K562 (cell line): ENCODE results near the gene GDF9. TPM values are rescaled to one million over a fixed set of nuclear protein-coding genes. Genes with fewer than 3 reads are reported as not detected.
A peak's percentile ranks its signal among the peaks of the same experiment; 100 is the strongest.

Experiments used
- ATAC-seq: fragments of 200-7000 bp; cut with Tn5 transposase; 3 replicates; pipeline ENCODE4 v1.9.1; 2020; ENCODE audit warnings: moderate library complexity
- BruUV-seq: library from RNA; stranded (reverse); fragments of 400-500 nt; replicated peaks from 2 replicates; lab custom pipeline; 2021; lab: Mats Ljungman, UMichigan
- CTCF ChIA-PET: fragments of 300-600 bp; formaldehyde crosslinking; extraction: SDS; loops from one replicate; lab custom pipeline; 2021; ENCODE audit warnings: low intra/inter-chr PET ratio; lab: Yijun Ruan, JAX
- POLR2A ChIA-PET: fragments of 300-600, 350-650 bp; sonication (Branson Sonifier 250); formaldehyde crosslinking; extraction: SDS; loops from one replicate; lab custom pipeline; 2021; ENCODE audit warnings: antibody characterized with exemption, inconsistent platforms; lab: Yijun Ruan, JAX
- DNase-seq, 4 experiments: peaks; one replicate each; pipeline versions ENCODE4 v3.0.0 to v3.0.0-alpha.2; 2011 to 2018; ENCODE audit warnings: low spot score in 3 of 4, mixed read lengths in 3 of 4; ENCODE audit errors: extremely low read depth in 1 of 4
- FAIRE-seq: peaks from 2 replicates; lab custom pipeline; 2011; peaks lifted over from hg19 to GRCh38; lab: Jason Lieb, UNC
- H2AFZ ChIP-seq: 2 replicates; pipeline ENCODE4 v1.6.0; 2011; ENCODE audit warnings: low read depth, low read length, control low read depth, inconsistent platforms
- H3K27ac ChIP-seq: fragments of 200-600 bp; 3 replicates; pipeline ENCODE4 v1.8.0; 2011; ENCODE audit warnings: low read depth, mild to moderate bottlenecking, control low read depth, inconsistent platforms, low read length, moderate library complexity, mixed read lengths; ENCODE audit errors: extremely low read depth
- H3K27me3 ChIP-seq, 2 experiments: fragments of 300-600 bp in 1 of 2; 2 replicates in 1 of 2; 3 replicates in 1 of 2; pipeline versions ENCODE4 v1.6.0 to v1.8.0; 2011; ENCODE audit warnings: inconsistent platforms in 2 of 2, low read length in 2 of 2, mild to moderate bottlenecking in 1 of 2, mixed read lengths in 1 of 2, moderate library complexity in 1 of 2; ENCODE audit not compliant: control insufficient read depth in 2 of 2, insufficient read depth in 2 of 2
- H3K36me3 ChIP-seq: fragments of 300-600 bp; 3 replicates; pipeline ENCODE4 v1.8.0; 2011; ENCODE audit warnings: mild to moderate bottlenecking, low read length, inconsistent platforms; ENCODE audit not compliant: control insufficient read depth, insufficient read depth
- H3K4me1 ChIP-seq, 2 experiments: fragments of 200-600 bp in 1 of 2; replicated peaks in 1 of 2; 2 replicates in 1 of 2; 3 replicates in 1 of 2; pipeline versions ENCODE4 v1.5.1 to v1.8.0; 2011; ENCODE audit warnings: inconsistent platforms in 2 of 2, low read length in 2 of 2, mild to moderate bottlenecking in 1 of 2, mixed read lengths in 1 of 2, moderate library complexity in 1 of 2; ENCODE audit not compliant: control insufficient read depth in 2 of 2, insufficient read depth in 2 of 2
- H3K4me2 ChIP-seq: 2 replicates; pipeline ENCODE4 v1.6.1; 2011; ENCODE audit warnings: low read length, control low read depth, inconsistent platforms, mixed read lengths; ENCODE audit not compliant: insufficient read depth
- H3K4me3 ChIP-seq: fragments of 200-600 bp; sonication (generic), shearing (Covaris generic); 2 replicates; pipeline ENCODE4 v1.5.1; 2016; ENCODE audit warnings: control low read depth, inconsistent platforms
- H3K79me2 ChIP-seq: fragments of 200-600 bp; 3 replicates; pipeline ENCODE4 v1.8.0; 2011; ENCODE audit warnings: low read length, inconsistent platforms; ENCODE audit not compliant: control insufficient read depth, insufficient read depth
- H3K9ac ChIP-seq, 2 experiments: 2 replicates each; pipeline versions ENCODE4 v1.6.0 to v1.6.1; 2011; ENCODE audit warnings: low read depth in 2 of 2, low read length in 2 of 2, control low read depth in 1 of 2, inconsistent platforms in 1 of 2, mild to moderate bottlenecking in 1 of 2, mixed read lengths in 1 of 2; ENCODE audit not compliant: insufficient read depth in 1 of 2
- H3K9me1 ChIP-seq: one replicate; pipeline ENCODE4 v1.6.0; 2011; ENCODE audit warnings: inconsistent platforms, mild to moderate bottlenecking, low read length, moderate library complexity; ENCODE audit not compliant: control insufficient read depth, insufficient read depth
- H3K9me3 ChIP-seq: replicated peaks from 2 replicates; pipeline ENCODE4 v1.5.1; 2011; ENCODE audit warnings: low read depth, low read length, inconsistent platforms; ENCODE audit not compliant: control insufficient read depth, insufficient read depth
- H4K20me1 ChIP-seq: replicated peaks from 2 replicates; pipeline ENCODE4 v1.6.1; 2011; ENCODE audit warnings: low read length, inconsistent platforms, mixed read lengths; ENCODE audit not compliant: control insufficient read depth, insufficient read depth
- GABPB1 ChIP-seq: sonication (generic); formaldehyde crosslinking; IDR thresholded peaks from 2 replicates; pipeline ENCODE4 v1.8.0; 2022; ENCODE audit warnings: mild to moderate bottlenecking, missing genetic modification reagents
- POLR2G ChIP-seq: fragments of 200-400 bp; formaldehyde crosslinking; IDR thresholded peaks from 2 replicates; pipeline ENCODE4 v1.6.1; 2017; ENCODE audit warnings: low read depth, mild to moderate bottlenecking, antibody characterized with exemption, low read length, moderate library complexity
- WGBS: fragments of 100-300 bp; shearing (Covaris generic); methylation state at CpG from one replicate; pipeline ENCODE4 v1.1.6; 2016; ENCODE audit warnings: low coverage, mixed read lengths; ENCODE audit not compliant: insufficient coverage; ENCODE audit errors: missing lambda C conversion rate; 5-methylcytosine and 5-hydroxymethylcytosine counted together
- in situ Hi-C: fragments of 300-500 bp; cut with MboI; formaldehyde crosslinking; loops from 4 replicates; pipeline ENCODE4 v1.15.0; 2018; ENCODE audit warnings: inconsistent platforms, mixed read lengths
- intact Hi-C: fragments of 100-400 bp; cut with micrococcal nuclease; formaldehyde crosslinking; loops from 2 replicates; pipeline ENCODE4 v1.14.2; 2022
- polyA plus RNA-seq, 8 experiments: library from polyadenylated mRNA; depleted of rRNA in 4 of 8; stranded (reverse) in 5 of 8; unstranded in 3 of 8; fragments of >200 nt; fragmentation: Nextera tagmentation in 2 of 8; fragmentation: Illumina TruSeq in 1 of 8; extraction: Ambion mirVana in 2 of 8; extraction: Trizol in 1 of 8; gene quantifications; 2 replicates each; pipeline versions ENCODE4 v1.2.1 to v1.2.3, GENCODE V29; 2011 to 2014; ENCODE audit warnings: inconsistent platforms in 1 of 8, missing spikeins in 1 of 8
- total RNA-seq, 7 experiments: library from RNA; depleted of rRNA in 6 of 7; stranded (reverse); fragments of >200 nt in 6 of 7; fragmentation: Illumina TruSeq in 2 of 7; extraction: Trizol in 2 of 7; gene quantifications; 2 replicates each; pipeline versions ENCODE4 v1.2.1 to v1.2.3, GENCODE V29; 2011 to 2021; ENCODE audit warnings: low replicate concordance in 1 of 7
- TF ChIP-seq, protein P1 (sequence below): sonication (generic); formaldehyde crosslinking; IDR thresholded peaks from 2 replicates; pipeline ENCODE4 v1.8.1; 2023; ENCODE audit warnings: mild to moderate bottlenecking, missing genetic modification reagents, moderate library complexity

GDF9 gene
- total and polyA plus RNA-seq, 9 of the 15 experiments (the other 6 are each of a cell fraction or from before 2014, with no cell fraction given), result 0.10 to 0.70 (median 0.20) TPM; not detected in 1

DNA sequence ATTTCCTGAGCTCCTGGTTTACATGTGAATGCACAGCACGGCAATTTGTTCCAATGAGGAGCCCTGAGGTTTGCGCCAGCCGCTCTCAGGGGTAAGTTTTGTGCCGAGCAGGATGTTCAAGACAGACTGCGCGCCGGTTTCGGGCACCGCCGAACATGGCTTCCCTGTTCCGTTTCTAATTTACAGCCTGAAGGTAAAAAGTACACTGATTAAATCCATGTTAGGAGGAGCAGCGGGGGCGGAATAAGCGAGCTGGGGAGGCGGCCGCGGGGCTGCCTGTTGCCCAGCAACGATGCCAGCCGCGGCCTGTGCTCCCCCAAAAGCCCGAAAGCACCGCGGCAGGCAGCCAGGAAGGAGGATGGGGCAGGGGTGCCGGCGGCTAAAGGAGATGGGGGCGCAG lies 46.8 kb downstream of the GDF9 start:
- BruUV-seq, result no TSS peak
- no peaks in the 10 kb centered on the region for H3K79me2 ChIP-seq
- intact Hi-C loops, result no loop called here
- peaks cover 18% of the 10 kb centered on the region; the same call in 2 of the 3 replicates for H3K36me3 ChIP-seq
- no peak overlapping the region for H2AFZ ChIP-seq
- H3K9me3 ChIP-seq, result no peaks in the 10 kb centered on the region
- POLR2A ChIA-PET, result interaction anchor here (1.0 to 4.0 kb wide), 15 partner anchors 10 to 172 kb away, joined by 3 to 20 read pairs (median 5); partner anchors contain the start of genes GDF9, KIF3A, SHROOM1 and UQCRQ
- H3K27ac ChIP-seq, result no peak overlapping the region
- no peak for TF ChIP-seq GABPB1
- peak; percentile 63 for TF ChIP-seq POLR2G
- TF ChIP-seq, protein P1, sequence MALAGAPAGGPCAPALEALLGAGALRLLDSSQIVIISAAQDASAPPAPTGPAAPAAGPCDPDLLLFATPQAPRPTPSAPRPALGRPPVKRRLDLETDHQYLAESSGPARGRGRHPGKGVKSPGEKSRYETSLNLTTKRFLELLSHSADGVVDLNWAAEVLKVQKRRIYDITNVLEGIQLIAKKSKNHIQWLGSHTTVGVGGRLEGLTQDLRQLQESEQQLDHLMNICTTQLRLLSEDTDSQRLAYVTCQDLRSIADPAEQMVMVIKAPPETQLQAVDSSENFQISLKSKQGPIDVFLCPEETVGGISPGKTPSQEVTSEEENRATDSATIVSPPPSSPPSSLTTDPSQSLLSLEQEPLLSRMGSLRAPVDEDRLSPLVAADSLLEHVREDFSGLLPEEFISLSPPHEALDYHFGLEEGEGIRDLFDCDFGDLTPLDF (CRISPR knock-in tag), result no peak
- TF ChIP-seq, all 486 proteins: peak for 1
- no peak for ATAC-seq
- H3K9ac ChIP-seq, result no peak overlapping the region
- in situ Hi-C loops, result no loop called here
- CTCF ChIA-PET, result interaction anchor here (0.7 to 2.4 kb wide), 7 partner anchors 27 to 434 kb away, joined by 3 to 19 read pairs (median 5); partner anchors contain the start of gene UQCRQ
- H3K4me3 ChIP-seq, result no peak overlapping the region
- no peaks in the 10 kb centered on the region for H4K20me1 ChIP-seq
- H3K4me1 ChIP-seq, result peaks cover 2 to 23% of the 10 kb centered on the region in 2 experiments; a peak in 3 of 5 replicates
- H3K27me3 ChIP-seq, result no peaks in the 10 kb centered on the region
- no peak overlapping the region for H3K4me2 ChIP-seq
- H3K9me1 ChIP-seq, result no peaks in the 10 kb centered on the region
- 83% methylated on average over 17 of the region's 26 CpGs for WGBS
- no peak for DNase-seq
- no peak for FAIRE-seq
